Endothelial cell of umbilical vein (primary cell): ENCODE measurements around the gene FANCE.

ENCODE experiments used
- EZH2 ChIP-seq: IDR thresholded peaks from 2 replicates; pipeline ENCODE4 v1.6.1; 2012; ENCODE audit warnings: borderline replicate concordance, low read depth, mild to moderate bottlenecking, moderate library complexity, low read length, inconsistent platforms; ENCODE audit not compliant: severe bottlenecking
- FOS ChIP-seq: IDR thresholded peaks from 2 replicates; pipeline ENCODE4 v1.6.1; 2011; ENCODE audit warnings: mild to moderate bottlenecking, low read length, moderate library complexity, borderline replicate concordance; ENCODE audit not compliant: insufficient read depth
- JUN ChIP-seq: IDR thresholded peaks from 2 replicates; pipeline ENCODE4 v1.6.1; 2011; ENCODE audit warnings: borderline replicate concordance, low read depth; ENCODE audit not compliant: insufficient read length, insufficient read depth
- MAX ChIP-seq: IDR thresholded peaks from 2 replicates; pipeline ENCODE4 v1.6.1; 2011; ENCODE audit not compliant: insufficient read depth, insufficient read length
- MYC ChIP-seq: IDR thresholded peaks from one replicate; pipeline ENCODE4 v1.6.1; 2011; ENCODE audit warnings: mild to moderate bottlenecking, low read depth, low read length
- POLR2A ChIP-seq: IDR thresholded peaks from 2 replicates; pipeline ENCODE4 v1.6.1; 2012; ENCODE audit warnings: low read depth, mild to moderate bottlenecking, control low read depth, low read length
- POLR2AphosphoS5 ChIP-seq: IDR thresholded peaks from 2 replicates; pipeline ENCODE4 v1.6.1; 2012; ENCODE audit warnings: low read depth, mild to moderate bottlenecking, control low read depth, low read length, moderate library complexity; ENCODE audit not compliant: insufficient read depth
- TF ChIP-seq, protein P1 (sequence below), 2 donors: IDR thresholded peaks; 1 replicate in 1 of 2; 2 replicates in 1 of 2; pipeline ENCODE4 v1.5.1; 2011; ENCODE audit warnings: low read length in 2 of 2, mild to moderate bottlenecking in 2 of 2, moderate library complexity in 2 of 2, control low read depth in 1 of 2, inconsistent platforms in 1 of 2, low read depth in 1 of 2; ENCODE audit not compliant: insufficient read depth in 1 of 2; ENCODE audit errors: extremely low read depth in 1 of 2

- TF ChIP-seq, protein P1, sequence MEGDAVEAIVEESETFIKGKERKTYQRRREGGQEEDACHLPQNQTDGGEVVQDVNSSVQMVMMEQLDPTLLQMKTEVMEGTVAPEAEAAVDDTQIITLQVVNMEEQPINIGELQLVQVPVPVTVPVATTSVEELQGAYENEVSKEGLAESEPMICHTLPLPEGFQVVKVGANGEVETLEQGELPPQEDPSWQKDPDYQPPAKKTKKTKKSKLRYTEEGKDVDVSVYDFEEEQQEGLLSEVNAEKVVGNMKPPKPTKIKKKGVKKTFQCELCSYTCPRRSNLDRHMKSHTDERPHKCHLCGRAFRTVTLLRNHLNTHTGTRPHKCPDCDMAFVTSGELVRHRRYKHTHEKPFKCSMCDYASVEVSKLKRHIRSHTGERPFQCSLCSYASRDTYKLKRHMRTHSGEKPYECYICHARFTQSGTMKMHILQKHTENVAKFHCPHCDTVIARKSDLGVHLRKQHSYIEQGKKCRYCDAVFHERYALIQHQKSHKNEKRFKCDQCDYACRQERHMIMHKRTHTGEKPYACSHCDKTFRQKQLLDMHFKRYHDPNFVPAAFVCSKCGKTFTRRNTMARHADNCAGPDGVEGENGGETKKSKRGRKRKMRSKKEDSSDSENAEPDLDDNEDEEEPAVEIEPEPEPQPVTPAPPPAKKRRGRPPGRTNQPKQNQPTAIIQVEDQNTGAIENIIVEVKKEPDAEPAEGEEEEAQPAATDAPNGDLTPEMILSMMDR (IDR thresholded peaks at IDR 0.05; ENCODE audit: extremely low read depth in 1 of 2, insufficient read depth in 1 of 2, low read depth in 1 of 2, low read length in 2 of 2), result no peak
- TF ChIP-seq MAX (no peak), EZH2 (peak; percentile 34), POLR2AphosphoS5 (no peak), POLR2A (no peak), FOS (no peak), JUN (no peak), MYC (no peak)
These were observed 55.9 kb downstream of the FANCE start for GRCh38 chr6:35508027-35508426.
